Measurements from ENCODE around the gene CRACR2A.

- TF ChIP-seq PKNOX1 (IDR thresholded peaks at IDR 0.05) = no peak
- no peak for TF ChIP-seq SUZ12 (IDR thresholded peaks at IDR 0.05)
These were observed 22.6 kb upstream of the CRACR2A start for GRCh38 chr12:3775385-3776035.

All from HEK293T (cell line).